A673 (cell line): ENCODE data around the gene SLX1A. TPM values are rescaled to one million over a fixed set of nuclear protein-coding genes. Genes with fewer than 3 reads are reported as not detected.

ENCODE experiments used
- BruUV-seq: library from RNA; stranded (reverse); fragments of 400-500 nt; replicated peaks from 2 replicates; lab custom pipeline; 2021; lab: Mats Ljungman, UMichigan
- CTCF ChIA-PET: fragments of 300-600 bp; sonication (Branson Sonifier 250); formaldehyde crosslinking; loops from one replicate; lab custom pipeline; 2022; ENCODE audit warnings: antibody characterized with exemption; lab: Charles Lee
- POLR2A ChIA-PET: fragments of 300-600 bp; sonication (Branson Sonifier 250); formaldehyde crosslinking; loops from one replicate; lab custom pipeline; 2022; ENCODE audit warnings: antibody characterized with exemption; ENCODE audit not compliant: low non-redundant PET; lab: Charles Lee
- DNase-seq: peaks from one replicate; pipeline ENCODE4 v3.0.0-alpha.2; 2015; ENCODE audit warnings: low spot score
- H3K27ac ChIP-seq: fragments of 200-600 bp; sonication (generic); 2 replicates; pipeline ENCODE4 v1.5.1; 2016; ENCODE audit warnings: mixed run types, low read depth, mild to moderate bottlenecking, mixed read lengths, antibody characterized with exemption, low read length; ENCODE audit not compliant: poor library complexity, severe bottlenecking
- H3K27me3 ChIP-seq: fragments of 200-600 bp; sonication (generic); replicated peaks from 2 replicates; pipeline ENCODE4 v1.6.1; 2017; ENCODE audit warnings: mixed run types, low read depth, mild to moderate bottlenecking, mixed read lengths, antibody characterized with exemption, low read length; ENCODE audit not compliant: insufficient read depth, poor library complexity
- H3K36me3 ChIP-seq: fragments of 200-600 bp; sonication (generic); 2 replicates; pipeline ENCODE4 v1.6.1; 2016; ENCODE audit warnings: mixed run types, mild to moderate bottlenecking, mixed read lengths, antibody characterized with exemption, low read length; ENCODE audit not compliant: insufficient read depth, poor library complexity, severe bottlenecking
- H3K4me1 ChIP-seq: fragments of 200-600 bp; sonication (generic); 2 replicates; pipeline ENCODE4 v1.6.1; 2017; ENCODE audit warnings: mixed run types, mild to moderate bottlenecking, mixed read lengths, antibody characterized with exemption, low read length; ENCODE audit not compliant: insufficient read depth, poor library complexity, severe bottlenecking
- H3K4me3 ChIP-seq: fragments of 200-600 bp; sonication (generic); 2 replicates; pipeline ENCODE4 v1.5.1; 2016; ENCODE audit warnings: low read depth, mixed run types, mild to moderate bottlenecking, mixed read lengths, low read length; ENCODE audit not compliant: poor library complexity, severe bottlenecking
- H3K9me3 ChIP-seq: fragments of 200-600 bp; sonication (generic); 2 replicates; pipeline ENCODE4 v1.6.1; 2016; ENCODE audit warnings: mixed run types, low read depth, mild to moderate bottlenecking, mixed read lengths, antibody characterized with exemption, low read length; ENCODE audit not compliant: poor library complexity, severe bottlenecking
- CTCF ChIP-seq: fragments of 300-800, 200-600 bp; sonication (generic); conservative IDR thresholded peaks from 2 replicates; pipeline ENCODE4 v1.5.1; 2017; ENCODE audit warnings: low read depth, mild to moderate bottlenecking, antibody characterized with exemption, low read length, moderate library complexity, mixed read lengths
- EZH2 ChIP-seq: fragments of 200-600 bp; sonication (generic); IDR thresholded peaks from 2 replicates; pipeline ENCODE4 v1.6.1; 2017; ENCODE audit warnings: borderline replicate concordance, low read depth, mild to moderate bottlenecking, mixed read lengths, antibody characterized with exemption, low read length; ENCODE audit not compliant: poor library complexity, severe bottlenecking
- intact Hi-C: fragments of 100-400 bp; cut with micrococcal nuclease; formaldehyde crosslinking; loops from one replicate; pipeline ENCODE4 v1.10.0; 2022; ENCODE audit not compliant: unreplicated experiment
- total RNA-seq: library from RNA; stranded (reverse); gene quantifications from 2 replicates; pipeline ENCODE4 v1.2.3, GENCODE V29; 2021

SLX1A gene
- total RNA-seq, 1 experiment from 2014 or later: 15.5 TPM

DNA sequence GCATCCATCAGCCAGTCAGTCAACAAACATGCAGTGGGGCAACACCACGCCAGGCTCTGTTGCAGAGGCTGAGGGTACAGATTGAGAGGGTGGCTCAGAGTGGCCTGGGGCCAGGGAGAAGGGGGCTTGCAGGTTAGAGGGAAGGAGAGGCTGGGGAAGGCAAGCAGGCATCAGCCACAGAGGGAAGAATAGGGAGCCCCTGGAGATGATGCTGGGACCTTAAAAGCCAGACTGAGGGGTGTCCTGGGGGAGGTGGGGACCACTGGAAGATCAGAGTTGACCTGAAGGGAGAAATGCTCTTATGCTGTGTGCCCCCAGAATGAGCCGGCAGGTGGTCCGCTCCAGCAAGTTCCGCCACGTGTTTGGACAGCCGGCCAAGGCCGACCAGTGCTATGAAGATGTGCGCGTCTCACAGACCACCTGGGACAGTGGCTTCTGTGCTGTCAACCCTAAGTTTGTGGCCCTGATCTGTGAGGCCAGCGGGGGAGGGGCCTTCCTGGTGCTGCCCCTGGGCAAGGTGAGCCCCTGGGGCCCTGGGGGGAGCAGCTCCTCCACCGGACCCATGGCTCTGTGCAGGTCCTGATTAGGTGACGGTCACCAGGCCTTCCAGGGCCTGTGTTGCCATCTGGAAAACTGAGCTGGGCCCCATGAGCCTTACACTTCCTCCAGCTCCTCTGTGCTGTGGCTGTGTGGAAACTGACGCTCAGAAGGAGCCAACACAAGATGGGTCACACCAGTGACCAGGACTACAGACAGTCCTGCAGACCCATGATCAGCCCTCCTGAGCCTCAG, 8.6 kb upstream of the SLX1A start:
- CTCF ChIA-PET: no interaction called here
- no peak overlapping the region for H3K27ac ChIP-seq
- intact Hi-C loops: no loop called here

DNA sequence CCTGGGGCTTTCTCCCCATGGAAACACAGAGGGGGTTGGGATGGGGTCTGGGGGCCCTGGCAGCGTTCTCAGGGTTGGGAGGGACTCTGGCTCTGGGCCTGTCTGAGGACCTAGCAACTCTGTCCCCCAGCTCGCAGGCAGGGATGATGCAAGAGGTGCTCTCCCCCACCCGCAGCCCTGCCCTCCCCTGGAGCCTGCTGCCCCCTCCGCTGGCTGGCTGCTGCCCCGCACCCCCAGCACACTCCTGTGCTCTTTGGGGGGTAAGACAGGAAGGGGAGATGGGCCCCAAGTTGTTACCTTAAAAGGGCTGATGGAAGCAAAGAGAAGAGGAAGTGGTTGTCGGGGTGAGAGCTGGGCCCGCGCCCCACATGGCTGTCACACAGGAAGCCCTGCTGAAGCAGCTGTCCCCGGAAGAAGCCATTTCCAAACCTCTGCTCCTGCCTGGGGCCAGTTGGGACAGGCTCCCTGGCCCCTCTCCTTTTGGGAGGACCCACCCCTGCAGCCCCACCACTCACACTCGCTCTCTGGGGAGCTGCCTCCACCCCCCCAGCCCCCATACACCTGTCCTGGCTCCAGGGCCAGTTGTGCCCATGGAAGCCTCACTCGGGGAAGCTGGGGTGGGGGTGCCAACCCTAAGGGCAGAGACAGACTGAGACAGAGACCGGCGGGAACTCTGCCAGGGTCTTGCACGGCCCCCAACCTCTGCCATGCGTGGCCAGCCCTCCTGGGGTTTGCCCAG, 7.8 kb upstream of the SLX1A start:
- no peaks in the 10 kb centered on the region for H3K36me3 ChIP-seq
- no peak overlapping the region for H3K27ac ChIP-seq
- POLR2A ChIA-PET: no interaction called here
- H3K9me3 ChIP-seq: no peaks in the 10 kb centered on the region
- CTCF ChIA-PET: interaction anchor here (1.0 kb wide), 1 partner anchor 48 kb away, joined by 9 read pairs; no protein-coding TSS in a partner anchor
- no peaks in the 10 kb centered on the region for H3K4me1 ChIP-seq
- intact Hi-C loops: no loop called here
- no peaks in the 10 kb centered on the region for H3K27me3 ChIP-seq
- BruUV-seq: no TSS peak
- no peak for DNase-seq
- no peak for TF ChIP-seq EZH2
- no peak for TF ChIP-seq CTCF
- no peak overlapping the region for H3K4me3 ChIP-seq

More for the DNA sequence above, 8.6 kb upstream of the SLX1A start:
- no peak for DNase-seq
- no TSS peak for BruUV-seq
- no peak for TF ChIP-seq CTCF
- no peak for TF ChIP-seq EZH2
- no peaks in the 10 kb centered on the region for H3K36me3 ChIP-seq
- POLR2A ChIA-PET: no interaction called here
- H3K4me3 ChIP-seq: no peak overlapping the region
- H3K9me3 ChIP-seq: no peaks in the 10 kb centered on the region
- H3K4me1 ChIP-seq: no peaks in the 10 kb centered on the region
- no peaks in the 10 kb centered on the region for H3K27me3 ChIP-seq

DNA sequence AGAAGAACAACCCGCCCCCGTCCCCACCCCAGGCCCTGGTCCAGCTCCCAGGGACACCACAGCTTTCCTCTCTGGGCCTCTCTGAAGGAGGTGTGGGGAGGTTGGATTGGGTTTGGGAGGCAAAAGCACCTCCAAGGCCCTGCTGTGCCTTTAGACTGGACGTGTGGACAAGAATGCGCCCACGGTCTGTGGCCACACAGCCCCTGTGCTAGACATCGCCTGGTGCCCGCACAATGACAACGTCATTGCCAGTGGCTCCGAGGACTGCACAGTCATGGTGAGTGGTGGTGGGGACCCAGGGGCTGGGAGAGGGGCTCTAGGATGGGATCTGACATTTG, 7.3 kb upstream of the SLX1A start:
- Histone ChIP-seq H3K4me1 (no peaks in the 10 kb centered on the region), H3K4me3 (no peak overlapping the region), H3K36me3 (no peaks in the 10 kb centered on the region), H3K9me3 (no peaks in the 10 kb centered on the region), H3K27me3 (no peaks in the 10 kb centered on the region), H3K27ac (no peak overlapping the region)
- no TSS peak for BruUV-seq
- no peak for TF ChIP-seq CTCF
- POLR2A ChIA-PET: no interaction called here
- CTCF ChIA-PET: interaction anchor here (1.0 kb wide), 1 partner anchor 49 kb away, joined by 9 read pairs; no protein-coding TSS in a partner anchor
- intact Hi-C loops: no loop called here
- no peak for DNase-seq
